ENCODE measurements around the gene LCLAT1.

Gene LCLAT1

GRCh38 chr2:30516166-30516565 is 69.1 kb downstream of the LCLAT1 start:
- no peak for DNase-seq (ENCODE audit: low spot score)

GRCh38 chr2:30519796-30520195 is 72.8 kb downstream of the LCLAT1 start:
- no peak for DNase-seq (ENCODE audit: low spot score)

- no peak for DNase-seq (ENCODE audit: low spot score)
Measured at GRCh38 chr2:30522421-30522820, 75.4 kb downstream of the LCLAT1 start.

GRCh38 chr2:30527411-30527810 is 80.4 kb downstream of the LCLAT1 start:
- DNase-seq (ENCODE audit: low spot score) = no peak

- DNase-seq (ENCODE audit: low spot score) = no peak
Measured at GRCh38 chr2:30527859-30528258, 80.8 kb downstream of the LCLAT1 start.

- no peak for DNase-seq (ENCODE audit: low spot score)
Measured at GRCh38 chr2:30530346-30530745, 83.3 kb downstream of the LCLAT1 start.

- no peak for DNase-seq (ENCODE audit: low spot score)
Measured at GRCh38 chr2:30541680-30542079, 94.6 kb downstream of the LCLAT1 start.

GRCh38 chr2:30545875-30546274 is 98.8 kb downstream of the LCLAT1 start:
- DNase-seq (ENCODE audit: low spot score) = no peak

- no peak for DNase-seq (ENCODE audit: low spot score)
Measured at GRCh38 chr2:30548386-30548785, 101.3 kb downstream of the LCLAT1 start.

GRCh38 chr2:30549096-30549495 is 102.0 kb downstream of the LCLAT1 start:
- no peak for DNase-seq (ENCODE audit: low spot score)

GRCh38 chr2:30559544-30560275 is 112.7 kb downstream of the LCLAT1 start:
- DNase-seq (ENCODE audit: low spot score) = no peak

- no peak for DNase-seq (ENCODE audit: low spot score)
Measured at GRCh38 chr2:30561349-30561748, 114.3 kb downstream of the LCLAT1 start.

GRCh38 chr2:30565851-30566358 is 118.9 kb downstream of the LCLAT1 start:
- DNase-seq (ENCODE audit: low spot score) = no peak

- DNase-seq (ENCODE audit: low spot score) = no peak
Measured at GRCh38 chr2:30566631-30567030, 119.6 kb downstream of the LCLAT1 start.

GRCh38 chr2:30567317-30567716 is 120.3 kb downstream of the LCLAT1 start:
- DNase-seq (ENCODE audit: low spot score) = no peak

- no peak for DNase-seq (ENCODE audit: low spot score)
Measured at GRCh38 chr2:30569946-30570345, 122.9 kb downstream of the LCLAT1 start.

- no peak for DNase-seq (ENCODE audit: low spot score)
Measured at GRCh38 chr2:30577151-30577550, 130.1 kb downstream of the LCLAT1 start.

GRCh38 chr2:30580391-30580790 is 133.3 kb downstream of the LCLAT1 start:
- DNase-seq (ENCODE audit: low spot score) = no peak

- no peak for DNase-seq (ENCODE audit: low spot score)
Measured at GRCh38 chr2:30582521-30582920, 135.5 kb downstream of the LCLAT1 start.

- DNase-seq (ENCODE audit: low spot score) = no peak
Measured at GRCh38 chr2:30583204-30583749, 136.2 kb downstream of the LCLAT1 start.

- no peak for DNase-seq (ENCODE audit: low spot score)
Measured at GRCh38 chr2:30584116-30584515, 137.1 kb downstream of the LCLAT1 start.

- no peak for DNase-seq (ENCODE audit: low spot score)
Measured at GRCh38 chr2:30588994-30589393, 141.9 kb downstream of the LCLAT1 start.

- DNase-seq (ENCODE audit: low spot score) = no peak
Measured at GRCh38 chr2:30590407-30590806, 143.4 kb downstream of the LCLAT1 start.

- DNase-seq (ENCODE audit: low spot score) = no peak
Measured at GRCh38 chr2:30591186-30591585, 144.1 kb downstream of the LCLAT1 start.
